Measurements from ENCODE around the gene CEL. TPM values are rescaled to one million over a fixed set of nuclear protein-coding genes. Genes with fewer than 3 reads are reported as not detected.

Gene CEL
- total and polyA plus RNA-seq, 3 donors from 2014 or later, result 2.1 to 2.6 (median 2.4) TPM

- Histone ChIP-seq H3K4me3 (no peak overlapping the region), H3K27me3 (no peaks in the 10 kb centered on the region), H3K36me3 (ENCODE audit: low read depth, missing control alignments) (no peaks in the 10 kb centered on the region), H3K4me1 (no peaks in the 10 kb centered on the region), H3K27ac (no peak overlapping the region), H3K9me3 (no peaks in the 10 kb centered on the region)
- DNase-seq, result no peak
- TF ChIP-seq CTCF (IDR thresholded peaks at IDR 0.05), result no peak
- no peak for TF ChIP-seq POLR2A (IDR thresholded peaks at IDR 0.05)
- intact Hi-C loops (cut with DNase I; ENCODE audit: low total_unique reads), result no loop called here
- 81 to 84% methylated on average over 5 to 7 of the region's 7 CpGs for WGBS, 2 donors
Observed at GRCh38 chr9:133087429-133088145, 25.8 kb downstream of the CEL start.

GRCh38 chr9:133088146-133088750 lies 26.5 kb downstream of the CEL start:
- TF ChIP-seq POLR2A (IDR thresholded peaks at IDR 0.05), result no peak
- TF ChIP-seq CTCF (IDR thresholded peaks at IDR 0.05), result no peak
- H3K27ac ChIP-seq, result no peak overlapping the region
- no peaks in the 10 kb centered on the region for H3K9me3 ChIP-seq
- H3K4me1 ChIP-seq, result no peaks in the 10 kb centered on the region
- no peaks in the 10 kb centered on the region for H3K27me3 ChIP-seq
- no peaks in the 10 kb centered on the region for H3K36me3 ChIP-seq (ENCODE audit: low read depth, missing control alignments)
- H3K4me3 ChIP-seq, result no peak overlapping the region
- 83 to 90% methylated on average over 1 to 10 of the region's 10 CpGs for WGBS, 2 donors
- DNase-seq, result no peak
- intact Hi-C loops (cut with DNase I; ENCODE audit: low total_unique reads), result no loop called here

GRCh38 chr9:133088756-133089155 lies 27.0 kb downstream of the CEL start:
- TF ChIP-seq CTCF (IDR thresholded peaks at IDR 0.05) (no peak), POLR2A (IDR thresholded peaks at IDR 0.05) (no peak)
- no peaks in the 10 kb centered on the region for H3K9me3 ChIP-seq
- DNase-seq, result no peak
- no peak overlapping the region for H3K27ac ChIP-seq
- no peaks in the 10 kb centered on the region for H3K4me1 ChIP-seq
- no peak overlapping the region for H3K4me3 ChIP-seq
- 91 to 95% methylated on average over 7 of the region's 7 CpGs for WGBS, 2 donors
- no peaks in the 10 kb centered on the region for H3K27me3 ChIP-seq
- no peaks in the 10 kb centered on the region for H3K36me3 ChIP-seq (ENCODE audit: low read depth, missing control alignments)
- intact Hi-C loops (cut with DNase I; ENCODE audit: low total_unique reads), result no loop called here

GRCh38 chr9:133089271-133089671 lies 27.5 kb downstream of the CEL start:
- DNase-seq, result no peak
- Histone ChIP-seq H3K9me3 (no peaks in the 10 kb centered on the region), H3K4me1 (no peaks in the 10 kb centered on the region), H3K4me3 (no peak overlapping the region), H3K27me3 (no peaks in the 10 kb centered on the region), H3K27ac (no peak overlapping the region), H3K36me3 (ENCODE audit: low read depth, missing control alignments) (no peaks in the 10 kb centered on the region)
- intact Hi-C loops (cut with DNase I; ENCODE audit: low total_unique reads), result no loop called here
- TF ChIP-seq CTCF (IDR thresholded peaks at IDR 0.05) (no peak), POLR2A (IDR thresholded peaks at IDR 0.05) (no peak)
- WGBS, 2 donors, result 79 to 85% methylated on average over 5 to 6 of the region's 6 CpGs

GRCh38 chr9:133090187-133090586 lies 28.4 kb downstream of the CEL start:
- no peaks in the 10 kb centered on the region for H3K9me3 ChIP-seq
- 56 to 75% methylated on average over 4 to 6 of the region's 6 CpGs for WGBS, 2 donors
- no peak overlapping the region for H3K27ac ChIP-seq
- H3K27me3 ChIP-seq, result no peaks in the 10 kb centered on the region
- intact Hi-C loops (cut with DNase I; ENCODE audit: low total_unique reads), result no loop called here
- no peak for TF ChIP-seq POLR2A (IDR thresholded peaks at IDR 0.05)
- no peak for TF ChIP-seq CTCF (IDR thresholded peaks at IDR 0.05)
- no peak for DNase-seq
- H3K4me3 ChIP-seq, result no peak overlapping the region
- H3K4me1 ChIP-seq, result no peaks in the 10 kb centered on the region
- no peaks in the 10 kb centered on the region for H3K36me3 ChIP-seq (ENCODE audit: low read depth, missing control alignments)

Measured in testis (tissue), 3 donors.